DND-41 (cell line): ENCODE measurements around the gene ASPDH.
"Not testable (repeated sequence)": the region's sequence is repeated elsewhere in the genome, so short reads cannot be mapped to it uniquely, and the experiment has no call there.

ENCODE experiments used
- ATAC-seq: fragments of 200-7000 bp; cut with Tn5 transposase; 3 replicates; pipeline ENCODE4 v1.9.1; 2021; ENCODE audit warnings: low read depth; ENCODE audit not compliant: insufficient read depth
- DNase-seq: peaks from one replicate; pipeline ENCODE4 v3.0.0-alpha.2; 2020
- H2AFZ ChIP-seq: 2 replicates; pipeline ENCODE4 v1.6.0; 2012; ENCODE audit warnings: low read depth, low read length
- H3K27ac ChIP-seq: 2 replicates; pipeline ENCODE4 v1.5.1; 2012; ENCODE audit warnings: low read length, inconsistent platforms
- H3K27me3 ChIP-seq: fragments of 200-600 bp; sonication (generic); 2 replicates; pipeline ENCODE4 v1.6.0; 2012; ENCODE audit warnings: low read length, mild to moderate bottlenecking, inconsistent platforms; ENCODE audit not compliant: insufficient read depth, poor library complexity
- H3K36me3 ChIP-seq: 2 replicates; pipeline ENCODE4 v1.5.1; 2012; ENCODE audit warnings: low read length, inconsistent platforms; ENCODE audit not compliant: insufficient read depth
- H3K4me1 ChIP-seq: 2 replicates; pipeline ENCODE4 v1.5.1; 2012; ENCODE audit warnings: mild to moderate bottlenecking, low read length; ENCODE audit not compliant: insufficient read depth
- H3K4me2 ChIP-seq: 2 replicates; pipeline ENCODE4 v1.6.0; 2012; ENCODE audit warnings: mild to moderate bottlenecking, moderate library complexity, low read length, inconsistent platforms; ENCODE audit not compliant: insufficient read depth
- H3K4me3 ChIP-seq, 2 experiments: fragments of 200-600 bp in 1 of 2; shearing (Covaris generic) in 1 of 2; 2 replicates each; pipeline ENCODE4 v1.5.1; 2012 to 2016; ENCODE audit warnings: inconsistent platforms in 2 of 2, low read length in 2 of 2, mild to moderate bottlenecking in 2 of 2, low read depth in 1 of 2, moderate library complexity in 1 of 2
- H3K79me2 ChIP-seq: 2 replicates; pipeline ENCODE4 v1.6.0; 2012; ENCODE audit warnings: low read length, inconsistent platforms; ENCODE audit not compliant: insufficient read depth
- H3K9ac ChIP-seq: 2 replicates; pipeline ENCODE4 v1.6.0; 2012; ENCODE audit warnings: low read depth, mild to moderate bottlenecking, inconsistent platforms, low read length, moderate library complexity
- H3K9me3 ChIP-seq: 2 replicates; pipeline ENCODE4 v1.5.1; 2012; ENCODE audit warnings: low read length, moderate library complexity, mild to moderate bottlenecking, inconsistent platforms; ENCODE audit not compliant: insufficient read depth, severe bottlenecking
- H4K20me1 ChIP-seq: 2 replicates; pipeline ENCODE4 v1.6.0; 2012; ENCODE audit warnings: low read length; ENCODE audit not compliant: insufficient read depth
- CTCF ChIP-seq: IDR thresholded peaks from 2 replicates; pipeline ENCODE4 v1.5.1; 2012; ENCODE audit warnings: borderline replicate concordance, low read length, moderate library complexity, mild to moderate bottlenecking; ENCODE audit not compliant: poor library complexity, severe bottlenecking; ENCODE audit errors: extremely low read depth
- EZH2 ChIP-seq: IDR thresholded peaks from 3 replicates; pipeline ENCODE4 v1.6.1; 2012; ENCODE audit warnings: borderline replicate concordance, low read depth, mild to moderate bottlenecking, moderate library complexity, low read length, inconsistent platforms; ENCODE audit not compliant: severe bottlenecking

Gene ASPDH

GRCh38 chr19:50534478-50534877 lies 20.8 kb upstream of the ASPDH start:
- Histone ChIP-seq H3K36me3 (no peaks in the 10 kb centered on the region), H3K79me2 (no peaks in the 10 kb centered on the region), H2AFZ (no peak overlapping the region), H3K4me1 (no peaks in the 10 kb centered on the region), H3K27me3 (no peaks in the 10 kb centered on the region), H3K27ac (no peak overlapping the region), H4K20me1 (no peaks in the 10 kb centered on the region), H3K9ac (no peak overlapping the region), H3K4me3 (no peak overlapping the region), H3K9me3 (peaks cover 10% of the 10 kb centered on the region), H3K4me2 (no peak overlapping the region)
- no peak for TF ChIP-seq CTCF
- no peak for TF ChIP-seq EZH2
- no peak for ATAC-seq
- no peak for DNase-seq

DNA sequence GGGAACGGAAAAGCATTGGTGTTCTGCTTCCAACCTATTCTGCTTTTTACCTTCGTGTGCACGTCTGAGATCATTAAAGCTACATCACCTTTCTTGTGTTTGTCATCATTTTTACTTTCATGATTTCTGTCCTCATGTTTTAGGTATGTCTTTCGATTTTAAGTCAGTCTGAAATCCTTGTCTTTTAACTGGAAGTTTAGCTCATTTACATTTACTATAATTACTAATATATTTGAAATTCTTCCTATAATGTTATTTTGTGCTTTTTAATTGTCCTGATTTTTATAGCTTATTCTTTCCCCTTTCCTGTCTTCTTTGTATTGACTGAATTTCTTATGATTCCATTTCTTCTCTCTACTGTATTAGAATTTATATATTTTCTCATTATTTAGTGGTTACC lies 19.2 kb upstream of the ASPDH start:
- H3K27me3 ChIP-seq: no peaks in the 10 kb centered on the region
- no peak for ATAC-seq

DNA sequence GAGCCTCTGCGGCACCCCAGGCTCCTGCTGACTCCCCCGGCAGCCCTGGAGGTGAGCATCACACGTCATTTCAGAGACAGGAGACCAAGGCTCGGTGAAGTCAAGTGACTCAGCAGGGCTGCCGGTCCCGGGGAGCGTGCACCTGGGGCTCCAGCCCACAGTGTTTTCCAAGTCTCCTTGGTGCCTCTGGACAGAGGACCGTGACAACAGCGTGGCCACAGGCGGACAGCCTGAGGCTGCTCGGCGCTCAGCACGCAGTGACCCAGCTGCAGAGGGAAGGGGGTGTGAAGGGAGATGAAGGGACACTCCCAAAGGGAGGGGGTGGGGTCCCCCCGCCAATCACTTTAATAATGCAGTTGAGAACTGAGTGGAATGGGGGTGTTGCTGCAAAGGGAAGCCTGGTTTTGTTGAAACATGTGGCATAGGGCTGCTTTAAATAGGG lies 17.5 kb upstream of the ASPDH start:
- H3K9ac ChIP-seq: no peak overlapping the region
- DNase-seq: no peak
- H3K27ac ChIP-seq: no peak overlapping the region
- TF ChIP-seq CTCF (no peak), EZH2 (no peak)
- no peaks in the 10 kb centered on the region for H3K4me1 ChIP-seq
- H3K4me3 ChIP-seq: no peak overlapping the region
- no peak for ATAC-seq
- H3K79me2 ChIP-seq: no peaks in the 10 kb centered on the region
- no peak overlapping the region for H2AFZ ChIP-seq
- H3K36me3 ChIP-seq: no peaks in the 10 kb centered on the region
- H4K20me1 ChIP-seq: no peaks in the 10 kb centered on the region
- peaks cover 10% of the 10 kb centered on the region for H3K9me3 ChIP-seq
- H3K27me3 ChIP-seq: no peaks in the 10 kb centered on the region
- H3K4me2 ChIP-seq: no peak overlapping the region

More for the DNA sequence above, 19.2 kb upstream of the ASPDH start:
- no peak for DNase-seq
- Histone ChIP-seq H4K20me1 (no peaks in the 10 kb centered on the region), H3K79me2 (no peaks in the 10 kb centered on the region), H3K4me3 (no peak overlapping the region), H2AFZ (no peak overlapping the region), H3K4me1 (no peaks in the 10 kb centered on the region), H3K9ac (no peak overlapping the region), H3K36me3 (no peaks in the 10 kb centered on the region), H3K27ac (no peak overlapping the region), H3K4me2 (no peak overlapping the region), H3K9me3 (peaks cover 10% of the 10 kb centered on the region)
- TF ChIP-seq EZH2 (no peak), CTCF (no peak)

GRCh38 chr19:50528052-50528451 lies 14.3 kb upstream of the ASPDH start:
- not testable (repeated sequence) for H3K9me3 ChIP-seq, ATAC-seq, H4K20me1 ChIP-seq, H2AFZ ChIP-seq, H3K4me3 ChIP-seq, H3K9ac ChIP-seq, H3K27ac ChIP-seq, H3K4me2 ChIP-seq, DNase-seq, H3K27me3 ChIP-seq, H3K4me1 ChIP-seq, H3K36me3 ChIP-seq, H3K79me2 ChIP-seq
